Urinary bladder (tissue), 4 donors: ENCODE results near the gene GPR137. TPM values are rescaled to one million over a fixed set of nuclear protein-coding genes. Genes with fewer than 3 reads are reported as not detected.

Source experiments
- DNase-seq: peaks from one replicate; pipeline ENCODE4 v3.0.0-alpha.2; 2015; ENCODE audit errors: extremely low spot score
- H3K27ac ChIP-seq: one replicate; pipeline ENCODE4 v1.5.1; 2013; ENCODE audit warnings: low read depth, mild to moderate bottlenecking, moderate library complexity
- H3K36me3 ChIP-seq: one replicate; pipeline ENCODE4 v1.6.1; 2013; ENCODE audit warnings: mild to moderate bottlenecking, moderate library complexity; ENCODE audit not compliant: insufficient read depth
- H3K4me1 ChIP-seq: one replicate; pipeline ENCODE4 v1.6.1; 2013; ENCODE audit warnings: mild to moderate bottlenecking, moderate library complexity; ENCODE audit not compliant: insufficient read depth
- H3K4me3 ChIP-seq: one replicate; pipeline ENCODE4 v1.5.1; 2013; ENCODE audit warnings: low read depth, low read length
- WGBS: extraction: QIAGEN DNeasy Blood & Tissue Kit; methylation state at CpG from one replicate; pipeline ENCODE4 v1.1.7; 2013; 5-methylcytosine and 5-hydroxymethylcytosine counted together
- polyA plus RNA-seq: library from polyadenylated mRNA; stranded (reverse); fragments of 200-250 nt; gene quantifications from one replicate; pipeline ENCODE4 v1.2.3, GENCODE V29; 2013
- total RNA-seq: library from RNA; depleted of rRNA; stranded (reverse); fragments of >200 nt; gene quantifications from one replicate; pipeline ENCODE4 v1.2.3, GENCODE V29; 2014
- donor health status: healthy with polysubstance abuse.
- donor health status: healthy.

The GPR137 gene
- total and polyA plus RNA-seq, 2 donors: 4.7 to 48.3 TPM

DNA sequence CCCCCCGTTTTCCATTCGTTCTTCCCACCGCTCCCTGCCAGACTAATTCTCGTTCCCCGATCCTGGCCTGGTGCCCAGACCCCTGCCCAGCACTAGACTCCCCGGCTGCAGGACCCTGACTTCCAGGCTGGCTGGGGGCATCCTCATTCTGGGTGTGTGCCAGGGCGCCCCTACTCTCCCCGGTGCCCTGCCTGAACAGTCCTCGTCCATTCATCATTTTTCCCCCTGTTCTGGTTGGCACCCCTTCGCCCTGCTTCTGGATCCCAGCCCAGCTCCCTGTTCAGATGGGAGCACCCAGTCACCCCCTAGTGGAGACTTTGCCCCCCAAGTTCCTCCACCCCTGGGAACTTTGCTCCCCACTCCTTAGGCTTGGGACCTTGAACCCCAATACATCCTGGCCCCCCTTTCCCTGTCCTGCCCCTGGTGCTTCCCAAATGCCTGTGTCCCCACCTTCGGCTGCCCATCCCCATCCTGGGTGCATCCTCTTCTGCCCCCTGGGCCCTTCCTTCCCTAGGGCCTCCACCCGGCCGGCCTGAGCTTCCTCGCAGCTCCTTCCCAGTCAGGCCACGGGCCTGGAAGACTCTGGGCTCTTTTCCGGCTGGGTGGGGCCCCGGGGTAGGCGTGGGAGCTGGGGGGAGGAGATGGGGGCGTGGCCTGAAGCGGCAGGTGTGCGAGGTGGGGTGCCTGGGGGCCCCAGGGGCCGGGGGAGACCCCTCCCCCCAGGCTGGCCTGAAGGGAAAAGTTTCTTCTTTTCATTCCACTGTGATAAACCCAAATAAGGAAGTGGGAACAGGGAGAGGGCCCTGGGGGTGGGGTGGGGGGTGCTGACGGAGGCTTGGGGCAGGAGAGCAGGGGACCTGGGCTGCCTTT lies 33.4 kb upstream of the GPR137 start:
- Histone ChIP-seq H3K4me1 (no peaks in the 10 kb centered on the region), H3K4me3 (peak overlapping the region; percentile 80), H3K27ac (no peak overlapping the region), H3K36me3 (no peaks in the 10 kb centered on the region)
- no peak for DNase-seq
- WGBS: 3% methylated on average over 23 of the region's 23 CpGs

DNA sequence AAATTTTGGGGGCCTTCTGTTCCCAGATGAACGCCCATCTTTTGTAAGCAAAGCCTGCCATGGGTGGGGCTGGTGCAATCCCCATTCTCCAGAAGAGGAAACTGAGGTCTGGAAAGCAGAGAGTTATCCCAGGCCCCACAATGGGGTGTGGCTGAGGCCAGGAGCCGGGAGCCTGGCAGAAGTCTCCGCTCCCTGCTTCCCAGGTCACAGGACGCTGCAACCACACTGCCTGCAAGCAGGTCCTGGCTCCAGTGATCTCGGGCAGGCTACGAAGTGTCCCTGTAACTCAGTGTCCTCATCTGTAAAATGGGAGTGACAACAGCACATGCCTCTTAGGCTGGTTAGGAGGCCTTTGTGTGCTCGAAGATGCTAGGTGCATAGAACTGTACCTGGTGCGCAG lies 32.6 kb upstream of the GPR137 start:
- no peak for DNase-seq
- 63% methylated on average over 8 of the region's 8 CpGs for WGBS
- no peak overlapping the region for H3K4me3 ChIP-seq
- no peaks in the 10 kb centered on the region for H3K36me3 ChIP-seq
- no peak overlapping the region for H3K27ac ChIP-seq
- no peaks in the 10 kb centered on the region for H3K4me1 ChIP-seq

DNA sequence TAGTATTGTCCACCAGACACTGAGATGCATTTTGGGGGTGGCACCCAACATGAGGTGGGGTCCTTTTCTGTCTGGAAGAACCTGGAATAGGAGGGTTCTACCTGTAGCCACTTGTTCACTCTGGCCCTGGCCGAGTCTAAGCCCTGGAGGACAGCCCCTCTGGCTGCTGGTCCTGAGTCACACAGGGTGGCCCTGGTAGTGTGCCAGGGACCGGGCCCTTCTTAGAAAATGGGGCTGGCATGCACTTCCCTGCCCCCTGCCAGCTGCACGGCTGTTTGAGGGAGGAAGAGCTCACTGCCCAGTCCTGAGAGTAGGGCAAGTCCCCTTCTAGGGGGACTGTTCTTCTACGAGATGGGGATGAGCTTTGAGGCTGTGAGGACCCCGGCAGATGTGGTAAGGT lies 32.2 kb upstream of the GPR137 start:
- H3K4me3 ChIP-seq: no peak overlapping the region
- H3K27ac ChIP-seq: no peak overlapping the region
- 60% methylated on average over 5 of the region's 5 CpGs for WGBS
- no peaks in the 10 kb centered on the region for H3K36me3 ChIP-seq
- no peak for DNase-seq
- no peaks in the 10 kb centered on the region for H3K4me1 ChIP-seq

DNA sequence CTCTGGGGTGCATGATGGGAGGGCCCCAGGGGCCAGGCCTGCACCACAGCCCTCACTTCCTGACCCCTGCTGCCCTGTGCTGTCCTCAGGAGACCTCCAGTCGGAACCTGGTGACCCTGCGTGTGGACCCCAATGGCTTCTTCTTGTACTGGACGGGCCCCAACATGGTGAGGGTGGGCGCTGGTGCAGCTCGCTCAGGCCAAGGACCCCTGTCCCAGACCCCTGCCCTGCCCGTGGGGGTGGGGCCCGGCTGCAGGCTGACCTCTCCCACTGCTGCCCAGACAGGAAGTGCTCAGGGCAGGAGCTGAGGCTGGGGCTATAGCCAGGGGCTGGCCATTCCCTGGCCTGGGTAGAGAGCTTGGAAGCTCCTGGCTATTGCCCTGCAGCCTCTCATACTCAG lies 31.3 kb upstream of the GPR137 start:
- no peak overlapping the region for H3K4me3 ChIP-seq
- no peak overlapping the region for H3K27ac ChIP-seq
- peaks cover 2% of the 10 kb centered on the region for H3K36me3 ChIP-seq
- H3K4me1 ChIP-seq: no peaks in the 10 kb centered on the region
- WGBS: 88% methylated on average over 7 of the region's 7 CpGs
- no peak for DNase-seq

DNA sequence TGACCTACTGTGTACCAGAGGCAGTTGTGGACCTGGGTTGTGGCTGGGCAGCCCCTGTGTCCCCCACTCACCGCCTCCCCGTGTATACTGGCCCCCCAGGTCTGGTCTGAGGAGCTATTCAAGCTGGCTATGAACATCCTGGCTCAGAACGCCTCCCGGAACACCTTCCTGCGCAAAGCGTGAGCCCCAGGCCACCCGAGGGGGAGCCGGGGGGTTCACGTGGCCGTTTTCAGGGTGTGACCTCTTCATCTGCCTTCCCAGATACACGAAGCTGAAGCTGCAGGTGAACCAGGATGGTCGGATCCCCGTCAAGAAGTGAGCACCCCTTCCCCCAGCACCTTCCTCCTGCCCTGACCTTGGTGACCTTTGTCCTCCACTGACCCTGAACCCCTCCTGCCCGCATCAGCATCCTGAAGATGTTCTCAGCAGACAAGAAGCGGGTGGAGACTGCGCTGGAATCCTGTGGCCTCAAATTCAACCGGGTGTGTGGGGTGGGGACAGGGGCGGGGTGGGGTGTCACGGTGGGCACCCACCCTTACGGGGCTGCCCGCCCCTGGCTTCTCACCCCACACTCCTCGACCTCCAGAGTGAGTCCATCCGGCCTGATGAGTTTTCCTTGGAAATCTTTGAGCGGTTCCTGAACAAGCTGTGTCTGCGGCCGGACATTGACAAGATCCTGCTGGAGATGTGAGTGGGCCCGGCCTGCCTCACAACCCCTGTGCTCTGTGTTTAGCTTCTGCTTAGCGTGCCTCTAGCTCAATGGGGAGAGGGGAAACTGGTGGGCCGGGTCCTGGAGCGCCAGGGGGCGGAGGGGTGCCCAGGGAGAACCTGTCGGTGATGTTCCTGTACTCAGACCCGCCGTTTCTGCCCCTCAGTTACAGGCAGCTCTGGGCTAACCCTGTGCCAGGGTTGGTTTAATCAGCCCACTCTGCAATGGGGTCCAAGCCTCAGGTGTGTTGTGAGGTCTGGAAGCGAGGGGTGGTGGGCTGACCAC lies 30.2 kb upstream of the GPR137 start:
- no peak overlapping the region for H3K27ac ChIP-seq
- no peak overlapping the region for H3K4me3 ChIP-seq
- WGBS: 85% methylated on average over 35 of the region's 35 CpGs
- no peak for DNase-seq
- peaks cover 3% of the 10 kb centered on the region for H3K36me3 ChIP-seq
- H3K4me1 ChIP-seq: no peaks in the 10 kb centered on the region

DNA sequence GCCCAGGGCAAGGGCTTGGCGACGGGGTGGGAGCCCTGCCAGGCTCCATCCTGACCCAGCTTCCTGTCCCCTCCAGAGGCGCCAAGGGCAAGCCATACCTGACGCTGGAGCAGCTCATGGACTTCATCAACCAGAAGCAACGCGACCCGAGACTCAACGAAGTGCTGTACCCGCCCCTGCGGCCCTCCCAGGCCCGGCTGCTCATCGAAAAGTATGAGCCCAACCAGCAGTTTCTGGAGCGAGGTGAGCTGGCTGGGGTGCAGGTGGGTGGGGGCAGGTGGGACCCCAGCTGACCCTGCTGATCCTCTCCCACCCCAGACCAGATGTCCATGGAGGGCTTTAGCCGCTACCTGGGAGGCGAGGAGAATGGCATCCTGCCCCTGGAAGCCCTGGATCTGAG lies 29.3 kb upstream of the GPR137 start:
- no peaks in the 10 kb centered on the region for H3K4me1 ChIP-seq
- H3K27ac ChIP-seq: no peak overlapping the region
- H3K4me3 ChIP-seq: no peak overlapping the region
- DNase-seq: no peak
- 84% methylated on average over 15 of the region's 15 CpGs for WGBS
- H3K36me3 ChIP-seq: peaks cover 3% of the 10 kb centered on the region

DNA sequence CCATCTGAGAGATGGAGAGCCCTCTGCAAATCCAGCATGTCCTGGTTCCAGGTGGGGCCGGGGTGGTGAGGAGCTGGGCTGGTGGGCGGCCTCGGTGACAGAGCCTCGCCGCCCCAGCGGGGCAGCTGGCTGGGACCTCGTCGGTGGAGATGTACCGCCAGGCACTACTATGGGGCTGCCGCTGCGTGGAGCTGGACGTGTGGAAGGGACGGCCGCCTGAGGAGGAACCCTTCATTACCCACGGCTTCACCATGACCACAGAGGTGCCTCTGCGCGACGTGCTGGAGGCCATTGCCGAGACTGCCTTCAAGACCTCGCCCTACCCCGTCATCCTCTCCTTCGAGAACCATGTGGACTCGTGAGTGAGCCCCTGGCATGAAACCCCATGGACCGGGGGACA lies 27.3 kb upstream of the GPR137 start:
- H3K36me3 ChIP-seq: peaks cover 7% of the 10 kb centered on the region
- no peak overlapping the region for H3K27ac ChIP-seq
- WGBS: 92% methylated on average over 24 of the region's 24 CpGs
- no peak for DNase-seq
- no peak overlapping the region for H3K4me3 ChIP-seq
- no peaks in the 10 kb centered on the region for H3K4me1 ChIP-seq

DNA sequence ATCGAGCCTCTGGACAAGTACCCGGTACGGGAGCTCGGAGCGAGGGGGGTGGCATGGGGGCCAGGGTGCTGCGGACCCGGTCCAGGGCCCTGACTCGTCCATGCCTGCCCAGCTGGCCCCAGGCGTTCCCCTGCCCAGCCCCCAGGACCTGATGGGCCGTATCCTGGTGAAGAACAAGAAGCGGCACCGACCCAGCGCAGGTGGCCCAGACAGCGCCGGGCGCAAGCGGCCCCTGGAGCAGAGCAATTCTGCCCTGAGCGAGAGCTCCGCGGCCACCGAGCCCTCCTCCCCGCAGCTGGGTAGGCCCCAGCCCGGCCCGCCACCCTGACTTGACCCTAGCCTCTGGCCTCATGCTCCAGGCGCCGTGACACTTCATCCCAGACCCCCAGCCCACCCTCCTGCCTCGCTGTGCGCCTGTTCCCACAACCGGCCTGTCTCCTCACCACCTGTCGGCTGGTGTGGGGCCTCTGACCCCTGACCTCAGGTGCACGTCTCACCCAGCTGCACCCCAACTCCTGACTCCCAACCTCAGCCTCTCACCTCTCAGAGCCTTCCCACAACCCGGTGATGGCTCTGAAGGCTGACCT lies 26.6 kb upstream of the GPR137 start:
- Histone ChIP-seq H3K4me1 (no peaks in the 10 kb centered on the region), H3K4me3 (no peak overlapping the region), H3K27ac (no peak overlapping the region), H3K36me3 (peaks cover 7% of the 10 kb centered on the region)
- DNase-seq: no peak
- 92% methylated on average over 32 of the region's 32 CpGs for WGBS

DNA sequence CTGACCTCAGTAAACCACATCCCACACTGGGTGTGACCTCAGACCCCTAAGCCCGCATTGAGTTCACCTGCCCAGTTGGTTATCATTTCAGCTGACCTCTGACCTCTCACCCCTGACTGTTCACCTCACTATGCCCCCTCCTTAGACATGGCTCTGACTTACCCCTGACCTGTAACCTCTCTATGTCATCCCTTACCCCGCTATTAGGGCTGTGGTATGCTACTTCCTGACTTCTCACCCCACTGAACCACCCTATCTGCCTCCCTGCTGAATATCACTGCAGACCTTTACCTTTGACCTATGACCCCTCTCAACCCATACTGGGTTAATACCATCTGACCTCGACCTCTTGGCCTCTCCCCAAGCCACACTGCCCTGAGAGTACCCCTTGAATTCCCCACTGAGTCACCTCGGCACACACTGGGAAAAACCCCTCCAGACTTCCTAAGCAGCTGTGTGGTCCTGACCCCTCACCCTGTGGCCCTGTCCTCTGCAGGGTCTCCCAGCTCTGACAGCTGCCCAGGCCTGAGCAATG lies 26.0 kb upstream of the GPR137 start:
- DNase-seq: no peak
- 86% methylated on average over 4 of the region's 4 CpGs for WGBS
- no peak overlapping the region for H3K27ac ChIP-seq
- H3K4me1 ChIP-seq: no peaks in the 10 kb centered on the region
- no peak overlapping the region for H3K4me3 ChIP-seq
- peaks cover 7% of the 10 kb centered on the region for H3K36me3 ChIP-seq

DNA sequence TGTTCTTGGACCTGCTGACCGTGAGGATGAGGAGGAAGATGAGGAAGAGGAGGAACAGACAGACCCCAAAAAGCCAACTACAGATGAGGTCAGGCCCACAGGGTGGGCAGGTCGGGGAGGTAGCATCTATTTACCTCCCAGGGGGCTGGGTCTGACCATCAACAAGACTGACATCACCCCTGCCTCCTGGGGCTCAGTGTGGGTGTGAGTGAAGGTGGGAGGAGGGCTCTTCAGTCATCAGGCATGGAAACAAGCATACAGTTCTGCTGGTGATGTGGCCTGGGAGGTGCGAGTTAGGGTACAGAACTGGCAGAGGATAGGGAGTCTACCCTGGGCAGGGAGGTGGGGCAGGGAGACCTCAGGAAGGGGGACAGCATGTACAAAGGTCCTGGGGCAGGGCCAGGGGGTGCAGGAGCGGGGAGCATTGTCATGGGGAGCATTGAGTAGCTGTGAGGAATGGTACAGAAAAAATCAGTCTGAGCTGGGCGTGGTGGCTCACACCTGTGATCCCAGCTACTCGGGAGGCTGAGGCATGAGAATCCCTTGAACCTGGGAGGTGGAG lies 25.4 kb upstream of the GPR137 start:
- WGBS: 96% methylated on average over 6 of the region's 6 CpGs
- no peak for DNase-seq
- no peak overlapping the region for H3K4me3 ChIP-seq
- H3K4me1 ChIP-seq: no peaks in the 10 kb centered on the region
- H3K36me3 ChIP-seq: peaks cover 7% of the 10 kb centered on the region
- no peak overlapping the region for H3K27ac ChIP-seq

DNA sequence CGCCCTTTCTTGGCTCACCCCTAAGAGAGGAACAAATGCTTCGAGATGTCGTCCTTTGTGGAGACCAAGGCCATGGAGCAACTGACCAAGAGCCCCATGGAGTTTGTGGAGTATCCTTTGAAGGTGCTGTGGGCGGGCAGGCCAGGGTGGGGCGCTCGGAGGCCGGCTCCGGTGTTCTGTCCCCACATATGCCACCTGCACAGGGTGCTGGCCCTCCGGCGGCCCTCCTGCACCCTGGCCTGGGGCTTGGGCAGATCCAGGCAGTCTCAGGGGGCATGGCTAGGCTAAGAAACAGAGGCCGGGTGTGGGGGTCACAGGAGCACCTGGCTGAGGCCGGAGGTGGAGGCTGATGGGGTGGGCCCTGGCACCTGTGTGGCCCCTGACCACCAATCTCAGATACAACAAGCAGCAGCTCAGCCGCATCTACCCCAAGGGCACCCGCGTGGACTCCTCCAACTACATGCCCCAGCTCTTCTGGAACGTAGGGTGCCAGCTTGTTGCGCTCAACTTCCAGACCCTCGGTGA lies 24.0 kb upstream of the GPR137 start:
- Histone ChIP-seq H3K36me3 (peaks cover 7% of the 10 kb centered on the region), H3K27ac (no peak overlapping the region), H3K4me1 (no peaks in the 10 kb centered on the region), H3K4me3 (no peak overlapping the region)
- WGBS: 92% methylated on average over 18 of the region's 18 CpGs
- DNase-seq: no peak

DNA sequence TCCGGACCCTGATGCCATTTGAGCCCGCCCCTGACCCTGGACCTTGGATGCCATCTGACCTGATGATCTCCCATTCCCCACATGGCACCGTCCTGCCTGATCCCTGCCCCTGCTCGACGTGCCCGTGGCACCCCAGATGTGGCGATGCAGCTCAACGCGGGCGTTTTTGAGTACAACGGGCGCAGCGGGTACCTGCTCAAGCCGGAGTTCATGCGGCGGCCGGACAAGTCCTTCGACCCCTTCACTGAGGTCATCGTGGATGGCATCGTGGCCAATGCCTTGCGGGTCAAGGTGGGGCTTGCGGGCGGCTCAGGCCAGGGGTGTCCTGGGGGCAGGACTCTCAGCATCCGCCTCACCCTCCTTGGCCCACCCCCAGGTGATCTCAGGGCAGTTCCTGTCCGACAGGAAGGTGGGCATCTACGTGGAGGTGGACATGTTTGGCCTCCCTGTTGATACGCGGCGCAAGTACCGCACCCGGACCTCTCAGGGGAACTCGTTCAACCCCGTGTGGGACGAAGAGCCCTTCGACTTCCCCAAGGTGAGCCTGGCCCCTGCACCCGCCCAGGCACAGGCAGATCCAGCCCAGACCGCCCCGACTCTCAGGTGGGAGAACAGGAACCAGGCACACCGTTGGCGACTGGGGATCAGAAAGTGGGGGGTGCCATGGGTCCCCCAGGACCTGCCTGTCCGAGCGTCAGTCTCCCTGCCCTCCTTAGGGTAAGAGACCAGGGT lies 23.2 kb upstream of the GPR137 start:
- WGBS: 93% methylated on average over 42 of the region's 42 CpGs
- Histone ChIP-seq H3K36me3 (peaks cover 7% of the 10 kb centered on the region), H3K4me1 (no peaks in the 10 kb centered on the region), H3K27ac (no peak overlapping the region), H3K4me3 (no peak overlapping the region)
- DNase-seq: no peak
